NCI-H1048 (cell line): ENCODE data around the gene SCRT2.
"Not testable (repeated sequence)": the region's sequence is repeated elsewhere in the genome, so short reads cannot be mapped to it uniquely, and the experiment has no call there.

Experiments used
- DNase-seq: peaks from one replicate; lab custom pipeline; 2025; lab: John Stamatoyannopoulos, UW

SCRT2 gene

GRCh38 chr20:701401-702129 is 26.0 kb upstream of the SCRT2 start:
- no peak for DNase-seq

- DNase-seq: no peak
These were observed 24.3 kb upstream of the SCRT2 start for GRCh38 chr20:699811-700338.

GRCh38 chr20:699342-699741 is 23.7 kb upstream of the SCRT2 start:
- no peak for DNase-seq

GRCh38 chr20:698276-698675 is 22.7 kb upstream of the SCRT2 start:
- DNase-seq: no peak

GRCh38 chr20:697826-698225 is 22.2 kb upstream of the SCRT2 start:
- DNase-seq: no peak

GRCh38 chr20:695165-695866 is 19.7 kb upstream of the SCRT2 start:
- DNase-seq: no peak

GRCh38 chr20:694496-694895 is 18.9 kb upstream of the SCRT2 start:
- no peak for DNase-seq

- not testable (repeated sequence) for DNase-seq
These were observed 18.2 kb upstream of the SCRT2 start for GRCh38 chr20:693786-694185.

GRCh38 chr20:692044-692443 is 16.4 kb upstream of the SCRT2 start:
- no peak for DNase-seq

GRCh38 chr20:689947-690346 is 14.3 kb upstream of the SCRT2 start:
- DNase-seq: no peak

GRCh38 chr20:689348-689747 is 13.7 kb upstream of the SCRT2 start:
- DNase-seq: no peak

GRCh38 chr20:688809-689212 is 13.2 kb upstream of the SCRT2 start:
- no peak for DNase-seq

GRCh38 chr20:687468-688203 is 12.0 kb upstream of the SCRT2 start:
- no peak for DNase-seq

- no peak for DNase-seq
These were observed 9.2 kb upstream of the SCRT2 start for GRCh38 chr20:684676-685319.

- DNase-seq: no peak
These were observed 6.5 kb upstream of the SCRT2 start for GRCh38 chr20:682123-682522.

GRCh38 chr20:680638-681187 is 5.1 kb upstream of the SCRT2 start:
- no peak for DNase-seq

GRCh38 chr20:677957-678356 is 2.4 kb upstream of the SCRT2 start:
- DNase-seq: no peak

GRCh38 chr20:676967-677366 is 1.4 kb upstream of the SCRT2 start:
- DNase-seq: no peak

- DNase-seq: no peak
These were observed 824 bp upstream of the SCRT2 start for GRCh38 chr20:676315-676937.

- no peak for DNase-seq
These were observed 559 bp downstream of the SCRT2 start for GRCh38 chr20:675033-675452.

- no peak for DNase-seq
These were observed 2.0 kb downstream of the SCRT2 start for GRCh38 chr20:673603-674001.
